Measurements from ENCODE around the gene OR9A2.
"Not testable (repeated sequence)": the region's sequence is repeated elsewhere in the genome, so short reads cannot be mapped to it uniquely, and the experiment has no call there.

OR9A2 gene

DNA sequence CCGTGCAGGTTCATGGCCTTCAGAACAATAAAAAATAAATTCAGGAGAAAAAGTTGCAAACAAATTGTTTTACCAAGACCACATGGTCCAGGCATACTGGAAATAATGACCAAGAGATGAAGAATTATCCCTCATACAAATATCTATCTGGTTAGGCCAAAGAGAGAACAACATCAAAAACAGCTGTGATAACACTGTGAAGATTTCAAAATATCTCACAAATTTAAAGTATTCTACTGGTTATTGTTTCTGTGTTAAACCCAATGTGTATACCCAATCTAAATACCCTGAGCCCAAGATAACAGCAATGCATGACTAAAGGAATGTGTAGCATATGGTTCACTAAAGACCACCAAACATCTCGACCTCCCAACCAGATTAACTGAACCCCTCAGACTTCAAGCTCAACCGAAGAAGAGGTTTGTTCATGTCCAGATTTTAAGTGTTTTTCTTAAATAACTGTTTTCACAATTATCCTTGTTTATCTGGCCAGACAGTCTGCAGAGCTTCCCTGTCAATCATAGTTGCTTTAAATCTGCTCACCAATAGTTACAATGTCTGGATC, 10.9 kb downstream of the OR9A2 start:
- DNase-seq: no peak

DNA sequence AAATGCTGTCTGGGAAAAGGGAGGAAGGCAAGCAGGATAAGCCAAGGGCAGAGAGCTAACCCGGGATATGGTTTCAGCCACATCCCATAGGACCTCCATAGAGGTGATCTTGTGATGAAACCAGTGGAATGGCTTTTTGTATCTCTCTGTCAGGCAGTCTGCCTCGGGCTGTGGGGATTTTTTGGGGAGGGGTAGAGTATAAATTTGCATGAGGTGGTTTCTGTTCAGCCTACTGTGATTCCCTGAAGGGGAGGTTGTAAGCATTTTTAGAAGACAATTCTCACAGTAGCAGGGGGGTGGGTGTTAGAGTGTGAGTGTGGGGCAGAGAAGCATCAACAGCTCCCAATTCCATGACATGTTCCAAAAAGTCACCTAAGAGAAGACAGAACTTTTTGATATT, 11.8 kb downstream of the OR9A2 start:
- DNase-seq: no peak

DNA sequence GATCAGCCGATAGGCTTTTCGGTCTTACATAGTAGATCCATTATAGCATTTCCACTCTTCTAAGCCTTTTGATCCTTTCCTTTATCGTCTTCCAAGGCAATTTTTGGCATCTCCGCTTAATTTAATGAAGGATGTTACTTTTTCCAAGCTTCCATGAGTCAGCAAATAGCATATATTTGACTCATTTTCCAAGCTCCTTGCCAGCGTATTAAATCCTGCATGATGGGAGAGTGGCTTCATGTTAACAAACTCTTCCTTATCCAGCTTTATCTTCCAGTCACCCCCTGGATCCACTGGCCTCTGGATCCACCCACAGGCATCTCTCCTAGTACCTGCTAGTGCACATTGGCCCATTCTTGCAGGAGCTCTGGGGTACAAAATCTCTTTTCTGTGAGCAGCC, 13.0 kb downstream of the OR9A2 start:
- DNase-seq: peak; percentile 49

DNA sequence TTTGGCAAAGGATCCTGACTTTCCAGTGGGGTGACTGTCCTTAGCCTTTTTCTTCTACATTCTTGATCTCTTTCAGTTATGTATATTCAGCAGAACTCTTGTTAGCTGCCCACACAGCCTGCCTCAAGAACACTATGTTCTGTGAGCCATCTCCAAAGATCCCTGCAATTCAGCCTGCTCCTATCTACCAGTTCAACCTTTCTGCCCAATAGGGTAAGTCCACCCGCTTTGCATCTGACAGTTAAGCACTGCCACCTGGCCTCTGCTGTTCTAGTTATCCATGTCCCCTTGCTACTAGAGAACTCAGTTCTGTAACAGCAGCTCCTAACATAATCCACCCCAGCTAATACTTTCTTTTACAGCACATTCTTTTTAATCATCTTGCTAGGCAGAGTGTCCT, 13.5 kb downstream of the OR9A2 start:
- DNase-seq: no peak

DNA sequence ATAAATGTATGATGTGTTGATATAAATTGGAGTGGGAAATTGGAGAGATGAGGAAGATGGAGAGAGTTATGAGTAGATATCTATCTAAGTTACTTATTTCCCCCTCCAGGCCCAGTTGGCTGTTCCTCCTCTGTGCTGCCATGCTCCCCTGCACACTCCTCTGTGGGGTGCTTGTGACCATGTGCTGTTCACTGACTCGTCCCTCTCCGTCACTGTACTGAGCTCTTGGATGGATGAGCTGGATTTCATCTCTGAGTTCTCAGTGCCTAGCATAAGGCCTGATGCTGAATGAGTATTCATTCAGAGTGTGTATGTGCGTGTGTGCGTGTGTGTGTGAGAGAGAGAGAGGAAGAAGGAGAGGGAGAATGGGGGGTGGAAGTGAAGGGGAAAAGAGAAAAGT, 14.5 kb downstream of the OR9A2 start:
- no peak for DNase-seq

DNA sequence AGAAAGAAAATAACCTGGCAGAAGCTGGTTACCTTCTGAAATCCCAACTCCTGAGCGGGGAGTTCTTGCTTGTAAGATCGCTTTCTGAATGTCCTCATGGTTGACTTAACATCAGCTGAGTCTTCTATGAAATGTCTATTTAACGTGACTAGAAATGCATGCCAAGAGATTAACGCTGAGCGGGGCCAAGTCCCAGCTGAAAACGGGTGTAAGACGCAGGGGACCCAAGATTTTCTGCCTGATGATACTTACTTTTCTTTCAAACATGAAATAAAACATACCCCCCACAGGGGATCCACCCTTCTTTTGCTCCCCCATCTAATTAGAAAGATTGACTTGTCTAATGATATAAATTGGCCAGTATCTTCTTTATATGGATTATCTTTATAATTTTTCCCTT, 14.9 kb downstream of the OR9A2 start:
- no peak for DNase-seq

DNA sequence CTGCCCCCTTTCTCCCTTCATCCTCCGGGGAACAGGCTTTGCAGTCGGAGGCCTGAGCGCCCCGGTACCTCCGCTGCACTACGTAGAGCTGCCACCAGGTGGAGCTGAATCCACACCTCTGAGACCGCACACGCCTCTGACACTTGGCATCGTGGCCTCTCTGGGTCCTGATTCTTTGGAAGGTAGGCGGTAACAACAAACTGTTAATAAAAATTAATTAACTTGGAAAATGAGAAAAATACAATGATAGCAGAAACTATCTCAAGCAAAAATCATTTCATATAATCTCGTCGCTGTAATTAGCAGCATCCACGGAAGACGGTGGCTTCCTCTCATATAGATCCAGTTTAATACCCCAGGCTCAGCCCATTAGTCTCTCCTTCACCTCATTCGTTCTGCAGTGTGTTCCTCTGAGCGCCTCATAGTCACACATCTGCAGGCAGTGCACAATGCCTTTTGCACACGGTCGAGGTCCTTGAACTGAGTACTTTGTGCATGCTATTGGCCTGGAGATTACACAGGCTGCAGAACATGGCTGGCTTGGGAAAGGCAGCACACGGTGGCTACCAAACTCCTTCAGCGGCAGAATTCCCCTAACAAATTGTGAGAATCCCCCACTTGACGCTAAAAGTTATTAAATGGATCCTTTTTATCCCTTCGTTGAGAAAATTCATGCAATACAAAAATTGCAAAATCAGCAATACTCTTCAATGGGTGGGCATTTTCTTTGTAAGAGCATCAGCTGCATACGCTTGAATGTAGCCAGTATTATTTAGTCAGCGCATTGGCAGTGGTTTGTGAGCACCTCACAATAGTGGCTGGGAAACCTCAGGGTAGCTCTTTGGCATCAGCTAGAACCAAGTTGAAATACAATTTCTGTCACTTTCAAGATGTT, 18.7 kb downstream of the OR9A2 start:
- DNase-seq: peak; percentile 42

DNA sequence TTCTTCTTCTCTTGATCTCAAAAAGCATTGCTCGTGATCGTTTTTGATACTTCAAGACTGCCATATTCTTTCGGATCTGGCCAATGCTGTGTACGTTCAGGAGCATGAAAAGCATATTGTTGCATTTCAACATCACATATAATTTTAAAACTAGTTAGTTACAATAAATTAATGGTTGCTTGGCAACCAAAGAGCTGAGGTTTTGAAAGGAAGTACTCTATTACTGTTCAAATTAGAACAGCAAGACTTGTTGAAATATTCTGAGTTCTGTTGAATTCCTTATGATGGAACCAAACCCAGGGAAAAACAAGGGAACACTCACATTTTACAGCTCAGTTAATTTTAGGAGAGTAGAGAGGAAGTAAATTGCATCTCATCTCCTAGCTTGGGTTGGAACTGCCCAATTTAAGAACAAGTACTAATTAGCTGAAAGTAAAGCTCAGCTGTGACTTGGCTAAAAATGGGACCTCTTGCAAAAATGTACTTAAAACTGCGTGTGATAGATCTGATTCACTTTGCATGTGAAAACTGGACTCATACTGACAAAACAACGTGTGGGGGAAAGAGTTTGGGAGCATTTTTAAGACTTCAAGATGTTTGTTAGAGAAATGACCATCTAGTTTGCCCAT, 21.2 kb downstream of the OR9A2 start:
- no peak for DNase-seq

DNA sequence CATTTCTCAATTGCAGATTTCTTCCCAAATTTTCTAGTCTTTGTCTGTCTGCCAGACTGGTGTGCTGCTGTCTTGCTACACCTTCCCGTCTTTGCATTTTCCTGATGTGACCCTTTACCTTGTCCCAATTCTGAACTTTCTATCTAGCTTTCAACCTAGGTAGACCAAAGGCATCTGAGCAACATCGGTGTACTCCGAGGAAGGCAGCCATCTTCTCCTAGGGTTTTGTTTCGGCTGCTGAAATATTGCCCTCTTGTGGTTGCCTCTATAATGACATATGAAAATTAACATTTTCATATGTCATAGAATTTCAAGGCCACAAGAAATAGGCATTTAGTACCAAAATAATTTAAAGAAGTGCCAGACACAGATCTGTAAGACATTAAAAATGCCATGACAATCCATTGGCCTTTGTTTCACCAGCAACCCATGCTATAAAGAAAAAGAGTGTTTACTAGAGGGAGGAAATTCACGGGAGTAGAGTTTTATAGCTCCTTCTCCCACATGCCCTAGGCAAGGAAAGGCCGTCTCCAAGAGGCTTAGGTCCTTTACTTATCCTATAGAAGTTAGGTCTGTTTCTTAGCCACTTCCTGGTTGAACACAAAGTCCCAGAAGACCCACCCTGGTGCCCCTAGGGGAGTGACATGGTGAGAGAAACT, 23.4 kb downstream of the OR9A2 start:
- peak; percentile 26 for DNase-seq

DNA sequence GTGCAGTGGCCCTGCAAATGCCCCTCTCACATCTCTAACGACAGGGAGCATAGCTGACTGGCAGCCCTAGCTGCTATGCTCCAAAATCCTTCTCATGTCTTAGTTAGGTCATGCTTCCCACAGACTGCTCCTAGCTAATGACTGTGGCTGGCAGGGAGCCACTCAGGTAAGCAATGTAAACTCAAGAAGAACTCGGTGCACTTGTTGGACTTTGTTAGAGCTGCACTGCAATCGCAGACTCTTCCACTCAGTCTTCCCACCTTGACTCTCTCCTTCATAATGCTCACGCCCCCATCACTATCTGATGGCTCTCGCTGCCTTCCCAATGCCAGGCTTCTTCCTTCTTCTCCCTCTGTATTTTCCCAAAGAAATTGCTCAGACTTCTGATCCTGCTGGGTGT, 24.0 kb downstream of the OR9A2 start:
- DNase-seq: no peak

DNA sequence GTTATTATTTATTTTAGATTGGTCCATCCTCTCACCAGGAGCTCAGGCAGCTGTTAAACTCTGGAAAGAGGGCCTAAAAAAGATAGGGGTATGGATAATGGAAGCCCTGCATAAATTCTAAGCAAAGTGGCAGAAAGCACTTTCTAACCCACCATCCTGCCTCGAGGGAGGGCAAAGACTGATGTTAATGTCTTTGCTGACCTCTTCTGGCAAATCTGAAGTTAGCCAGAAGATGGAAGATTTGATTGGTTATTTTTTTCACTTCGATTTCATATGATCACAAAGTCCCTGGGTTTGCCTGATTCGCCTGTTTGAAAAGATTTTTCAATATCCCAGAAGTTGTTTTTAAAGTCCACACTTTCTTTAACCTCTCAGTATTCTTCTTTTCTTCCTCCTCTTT, 24.8 kb downstream of the OR9A2 start:
- peak; percentile 8 for DNase-seq

DNA sequence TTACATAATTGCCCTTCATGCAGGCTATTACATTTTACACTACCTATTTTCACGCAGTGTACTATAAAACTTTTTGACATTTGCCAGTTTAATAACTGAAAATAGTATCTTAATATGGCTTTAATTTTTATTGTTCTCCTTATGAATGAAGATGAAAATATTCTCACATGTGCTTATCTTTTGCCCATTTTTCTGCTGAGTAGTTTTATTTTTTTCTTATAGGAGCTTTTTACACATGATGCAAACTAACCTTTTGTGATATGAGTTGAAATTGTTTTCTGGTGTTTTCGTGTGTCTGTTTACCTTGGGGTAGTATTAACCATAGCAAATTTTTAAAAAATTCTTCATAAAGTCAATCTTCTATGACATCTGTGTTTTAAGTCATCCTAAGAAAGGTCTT, 26.3 kb downstream of the OR9A2 start:
- DNase-seq: no peak

DNA sequence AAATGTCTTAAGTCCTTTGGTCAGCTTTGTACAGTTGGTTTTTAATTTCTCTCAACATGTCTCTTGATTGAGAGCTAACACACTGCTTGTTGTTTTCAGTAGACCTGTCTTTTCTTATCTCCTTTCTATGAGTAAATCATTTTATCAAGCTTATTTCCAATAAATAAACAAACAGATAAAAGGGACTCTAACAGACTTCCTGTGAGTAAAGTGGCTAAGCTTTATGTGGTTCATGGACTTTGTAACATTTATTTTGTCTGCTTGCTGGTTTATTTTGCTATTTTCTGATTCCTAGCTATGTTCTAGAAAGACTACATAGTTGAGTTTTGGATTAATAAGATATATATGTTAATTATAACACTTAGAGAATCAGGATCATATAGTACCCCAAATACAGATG, 27.1 kb downstream of the OR9A2 start:
- DNase-seq: no peak

DNA sequence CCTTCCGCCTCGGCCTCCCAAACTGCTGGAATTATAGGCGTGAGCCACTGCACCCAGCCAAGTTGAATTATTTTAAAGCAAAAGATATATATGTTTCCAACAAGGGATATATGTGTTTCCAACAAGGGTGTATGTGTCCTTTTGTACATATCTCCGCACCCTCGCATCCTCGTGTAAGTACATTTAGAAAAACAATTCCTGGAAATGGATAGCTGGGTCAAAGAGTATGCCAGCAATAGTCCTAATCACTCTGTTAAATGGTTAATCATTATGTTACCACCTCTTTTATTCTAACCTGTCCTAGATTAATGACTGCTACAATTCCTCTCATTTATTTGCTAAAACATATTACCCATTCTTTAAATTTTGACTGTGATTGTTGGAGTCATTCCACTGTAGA, 28.0 kb downstream of the OR9A2 start:
- DNase-seq: no peak

DNA sequence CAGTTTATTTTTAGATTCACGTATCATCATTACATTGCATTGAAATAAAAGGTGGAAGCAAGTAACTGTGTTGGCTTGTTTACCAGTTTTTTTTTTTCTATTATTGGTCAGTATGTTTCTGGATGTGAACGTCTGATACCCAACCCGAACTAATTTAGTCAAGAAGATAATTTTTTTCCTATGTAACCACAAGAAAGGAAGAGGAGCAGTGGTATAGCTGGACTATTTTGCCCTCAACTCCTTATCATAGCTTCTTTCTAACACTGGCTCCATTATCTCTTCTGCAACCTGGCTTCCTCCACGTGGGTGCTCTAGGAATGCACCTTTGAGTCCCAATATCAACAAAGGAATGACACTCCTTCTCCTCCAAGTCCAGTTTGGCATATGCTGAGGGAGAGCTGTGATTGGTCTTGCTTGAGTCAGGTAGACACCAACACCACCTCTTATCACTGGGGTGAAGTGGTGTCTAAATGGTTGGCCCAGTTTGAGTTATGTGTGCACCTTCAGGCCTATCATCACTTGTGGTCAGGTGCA, 29.4 kb downstream of the OR9A2 start:
- DNase-seq: no peak

DNA sequence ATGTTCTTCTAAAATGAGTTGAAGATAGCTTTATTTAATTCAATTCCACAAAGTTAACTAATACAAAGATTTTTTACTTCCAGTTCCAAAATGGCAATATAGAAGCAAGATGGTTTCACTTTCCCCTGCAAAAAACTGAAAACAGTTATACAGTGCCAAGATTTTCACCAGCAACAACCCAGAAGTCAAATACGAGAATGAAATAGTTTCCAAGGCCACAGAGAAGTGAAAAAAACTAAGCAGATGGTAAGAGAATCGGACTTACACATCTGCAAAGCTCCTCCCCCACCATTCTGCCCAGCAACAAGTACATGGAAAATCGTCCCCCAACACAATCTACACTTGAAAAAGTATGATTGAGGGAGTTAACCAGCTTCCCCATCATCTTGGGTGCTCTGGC, 34.5 kb downstream of the OR9A2 start:
- DNase-seq: no peak

DNA sequence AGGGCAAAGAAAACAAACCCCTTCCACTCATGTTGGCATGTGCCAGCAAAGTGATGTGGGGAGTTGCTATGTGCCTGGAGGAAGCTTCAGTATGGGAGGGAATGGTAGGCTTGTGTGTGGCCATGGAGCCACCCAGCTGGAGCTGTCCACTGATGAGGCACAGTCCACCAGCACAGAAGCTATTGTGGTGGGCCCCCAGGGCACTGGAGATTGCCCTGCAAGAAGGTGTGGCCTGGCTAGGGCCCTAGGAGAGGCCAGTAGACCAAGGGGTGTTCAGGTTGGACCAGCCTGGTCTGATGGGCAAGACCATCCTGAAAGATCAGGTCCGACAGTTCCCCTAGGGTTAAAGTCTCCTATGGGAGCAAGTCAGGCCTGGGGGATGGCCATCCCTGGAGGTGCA, 42.6 kb downstream of the OR9A2 start:
- DNase-seq: no peak

DNA sequence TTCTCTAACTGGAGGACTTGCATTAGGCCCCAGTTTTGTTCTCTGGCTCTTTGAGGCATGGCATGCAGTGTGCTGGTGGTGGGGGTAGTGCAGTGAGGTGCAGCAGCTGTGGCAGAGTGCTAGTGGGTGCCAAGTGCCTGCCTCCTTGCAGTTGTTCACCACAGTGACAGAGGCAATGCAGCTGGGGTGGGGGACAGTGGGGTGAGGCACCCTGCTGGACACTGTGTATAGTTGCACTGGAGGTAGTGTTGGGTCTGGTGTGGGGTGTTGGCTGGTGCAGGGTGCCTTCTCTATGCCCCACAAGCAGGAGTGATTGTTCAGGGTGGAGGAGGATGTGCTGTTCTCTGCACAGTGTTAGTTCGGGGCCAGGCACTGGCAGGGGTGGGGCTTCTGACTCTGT, 43.1 kb downstream of the OR9A2 start:
- no peak for DNase-seq

DNA sequence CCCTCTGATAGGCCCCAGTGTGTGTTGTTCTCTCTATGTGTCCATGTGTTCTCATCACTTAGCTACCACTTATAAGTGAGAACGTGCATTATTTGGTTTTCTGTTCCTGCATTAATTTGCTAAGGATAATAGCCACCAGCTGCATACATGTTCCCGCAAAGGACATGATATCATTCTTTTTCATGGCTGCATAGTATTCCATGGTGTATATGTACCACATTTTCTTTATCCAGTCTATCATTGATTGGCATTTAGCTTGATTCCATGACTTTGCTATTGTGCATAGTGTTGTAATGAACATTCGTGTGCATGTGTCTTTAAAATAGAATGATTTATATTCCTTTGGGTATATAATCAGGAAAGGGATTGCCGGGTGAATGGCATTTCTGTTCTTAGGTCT, 48.5 kb downstream of the OR9A2 start:
- DNase-seq: not testable (repeated sequence)
